ENCODE results near the gene FBXO47.

Gene FBXO47

DNA sequence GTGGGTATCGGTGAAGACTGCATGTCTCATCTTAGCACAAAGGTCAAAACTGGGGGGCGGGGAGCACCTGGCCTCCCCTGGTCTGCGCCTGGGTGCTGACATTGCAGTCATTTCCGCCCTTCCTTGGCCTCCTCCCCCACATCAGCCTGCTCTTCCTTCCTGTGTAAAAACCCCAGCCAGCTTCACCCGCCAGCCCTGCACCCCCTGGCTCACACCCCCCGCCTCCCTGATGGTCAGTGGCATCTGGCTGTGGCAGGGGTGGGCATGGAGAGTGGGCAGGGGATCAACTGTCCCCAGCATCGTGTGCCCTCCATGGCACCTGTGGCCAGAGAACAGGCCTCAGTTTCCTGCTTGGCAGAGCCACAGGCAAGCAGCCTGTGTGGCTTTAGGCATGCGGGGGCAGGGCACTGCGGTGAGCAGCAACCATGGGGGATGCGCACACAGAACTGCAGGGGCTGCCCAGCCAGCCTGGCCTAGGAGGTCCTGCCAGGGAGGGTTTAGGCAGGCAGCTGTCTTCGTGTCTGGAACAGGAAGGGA is 68.3 kb downstream of the FBXO47 start:
- TF ChIP-seq, protein P1, sequence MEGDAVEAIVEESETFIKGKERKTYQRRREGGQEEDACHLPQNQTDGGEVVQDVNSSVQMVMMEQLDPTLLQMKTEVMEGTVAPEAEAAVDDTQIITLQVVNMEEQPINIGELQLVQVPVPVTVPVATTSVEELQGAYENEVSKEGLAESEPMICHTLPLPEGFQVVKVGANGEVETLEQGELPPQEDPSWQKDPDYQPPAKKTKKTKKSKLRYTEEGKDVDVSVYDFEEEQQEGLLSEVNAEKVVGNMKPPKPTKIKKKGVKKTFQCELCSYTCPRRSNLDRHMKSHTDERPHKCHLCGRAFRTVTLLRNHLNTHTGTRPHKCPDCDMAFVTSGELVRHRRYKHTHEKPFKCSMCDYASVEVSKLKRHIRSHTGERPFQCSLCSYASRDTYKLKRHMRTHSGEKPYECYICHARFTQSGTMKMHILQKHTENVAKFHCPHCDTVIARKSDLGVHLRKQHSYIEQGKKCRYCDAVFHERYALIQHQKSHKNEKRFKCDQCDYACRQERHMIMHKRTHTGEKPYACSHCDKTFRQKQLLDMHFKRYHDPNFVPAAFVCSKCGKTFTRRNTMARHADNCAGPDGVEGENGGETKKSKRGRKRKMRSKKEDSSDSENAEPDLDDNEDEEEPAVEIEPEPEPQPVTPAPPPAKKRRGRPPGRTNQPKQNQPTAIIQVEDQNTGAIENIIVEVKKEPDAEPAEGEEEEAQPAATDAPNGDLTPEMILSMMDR (IDR thresholded peaks at IDR 0.05; ENCODE audit: borderline replicate concordance, insufficient read depth, low read depth, low read length) = no peak
- H3K4me3 ChIP-seq (ENCODE audit: low read depth, low read length) = peak overlapping the region; percentile 22

GRCh38 chr17:38898291-38898679 is 68.9 kb downstream of the FBXO47 start:
- TF ChIP-seq, protein P1 (IDR thresholded peaks at IDR 0.05; ENCODE audit: borderline replicate concordance, insufficient read depth, low read depth, low read length) = no peak
- H3K4me3 ChIP-seq (ENCODE audit: low read depth, low read length) = peak overlapping the region; percentile 3

DNA sequence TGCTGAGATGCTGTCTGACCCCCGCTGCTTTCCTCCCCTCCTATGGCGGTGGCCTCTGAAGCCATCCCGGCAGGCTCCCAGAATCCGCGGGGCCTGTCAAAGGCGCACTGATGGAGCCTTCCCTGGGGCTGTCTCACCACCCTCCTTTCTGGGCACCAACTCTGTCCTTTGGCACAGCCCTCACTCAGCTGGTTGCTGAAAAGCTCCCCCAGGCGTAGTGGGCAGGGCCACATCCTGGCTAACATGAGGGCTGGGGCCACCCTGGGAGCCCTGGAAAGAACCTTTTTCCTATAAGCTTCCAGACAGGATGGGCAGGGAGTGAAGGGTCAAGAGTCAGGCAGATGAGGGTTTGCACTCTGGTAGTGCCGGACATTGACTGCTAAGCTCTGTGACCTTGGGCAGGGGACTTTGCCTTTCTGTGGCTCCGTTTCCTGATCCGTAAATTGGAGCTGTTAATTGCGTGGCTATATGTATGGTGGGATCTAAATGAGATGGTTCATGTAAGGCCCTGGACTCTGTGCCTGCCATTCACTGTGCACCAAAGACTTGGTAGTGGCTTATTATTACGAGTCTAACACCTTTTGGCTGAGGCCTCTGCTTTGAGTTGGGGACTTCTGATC is 69.4 kb downstream of the FBXO47 start:
- H3K4me3 ChIP-seq (ENCODE audit: low read depth, low read length) = no peak overlapping the region
- TF ChIP-seq, protein P1 (IDR thresholded peaks at IDR 0.05; ENCODE audit: borderline replicate concordance, insufficient read depth, low read depth, low read length) = no peak

- TF ChIP-seq, protein P1 (IDR thresholded peaks at IDR 0.05; ENCODE audit: borderline replicate concordance, insufficient read depth, low read depth, low read length) = no peak
- no peak overlapping the region for H3K4me3 ChIP-seq (ENCODE audit: low read depth, low read length)
Measured at GRCh38 chr17:38897176-38897575, 70.0 kb downstream of the FBXO47 start.

GRCh38 chr17:38896346-38896954 is 70.8 kb downstream of the FBXO47 start:
- no peak overlapping the region for H3K4me3 ChIP-seq (ENCODE audit: low read depth, low read length)
- TF ChIP-seq, protein P1 (IDR thresholded peaks at IDR 0.05; ENCODE audit: borderline replicate concordance, insufficient read depth, low read depth, low read length) = no peak

GRCh38 chr17:38894276-38894675 is 72.9 kb downstream of the FBXO47 start:
- no peak overlapping the region for H3K4me3 ChIP-seq (ENCODE audit: low read depth, low read length)
- TF ChIP-seq, protein P1 (IDR thresholded peaks at IDR 0.05; ENCODE audit: borderline replicate concordance, insufficient read depth, low read depth, low read length) = no peak

DNA sequence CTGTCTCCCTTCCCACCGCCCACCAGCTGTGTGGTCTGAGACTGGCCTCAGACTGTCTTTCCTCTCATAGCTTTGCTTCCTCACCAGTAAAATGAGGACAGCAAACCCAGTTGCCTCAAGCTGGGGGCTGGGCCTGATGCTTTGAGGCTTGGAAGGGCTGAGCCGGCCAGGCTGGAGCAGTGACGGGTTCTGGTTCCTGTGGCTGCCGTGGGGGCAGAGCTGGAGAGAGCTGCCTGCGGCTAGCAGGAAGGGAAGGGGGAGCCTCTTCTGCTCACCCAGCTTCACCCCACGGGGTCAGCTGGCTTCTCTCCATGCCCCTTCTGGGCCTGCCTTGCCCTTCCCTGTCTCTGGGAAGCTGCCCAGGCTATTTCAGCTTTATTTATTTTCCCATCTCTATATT is 73.6 kb downstream of the FBXO47 start:
- no peak overlapping the region for H3K4me3 ChIP-seq (ENCODE audit: low read depth, low read length)
- TF ChIP-seq, protein P1 (IDR thresholded peaks at IDR 0.05; ENCODE audit: borderline replicate concordance, insufficient read depth, low read depth, low read length) = no peak
